Medulla oblongata (tissue), 1 donor: Measurements from ENCODE around the gene CPA2.
A peak's percentile ranks its signal among the peaks of the same experiment; 100 is the strongest.

Experiments used
- DNase-seq: peaks from one replicate; pipeline ENCODE4 v3.0.0-alpha.2; 2015; ENCODE audit errors: extremely low spot score

Gene CPA2

GRCh38 chr7:130254555-130254954 lies 12.1 kb upstream of the CPA2 start:
- no peak for DNase-seq

- DNase-seq: no peak
These were observed 10.0 kb upstream of the CPA2 start for GRCh38 chr7:130256704-130257103.

GRCh38 chr7:130258494-130259078 lies 8.1 kb upstream of the CPA2 start:
- no peak for DNase-seq

GRCh38 chr7:130262448-130262847 lies 4.2 kb upstream of the CPA2 start:
- peak; percentile 45 for DNase-seq

GRCh38 chr7:130263130-130263529 lies 3.5 kb upstream of the CPA2 start:
- DNase-seq: no peak

GRCh38 chr7:130266961-130267321 lies 278 bp downstream of the CPA2 start:
- DNase-seq: no peak

- DNase-seq: no peak
These were observed 2.0 kb downstream of the CPA2 start for GRCh38 chr7:130268463-130269317.

- no peak for DNase-seq
These were observed 2.6 kb downstream of the CPA2 start for GRCh38 chr7:130269318-130269694.

GRCh38 chr7:130270947-130271800 lies 4.5 kb downstream of the CPA2 start:
- DNase-seq: no peak

- DNase-seq: peak; percentile 40
These were observed 5.9 kb downstream of the CPA2 start for GRCh38 chr7:130272381-130273080.

GRCh38 chr7:130273081-130273932 lies 6.6 kb downstream of the CPA2 start:
- DNase-seq: peak; percentile 69

GRCh38 chr7:130273933-130274255 lies 7.2 kb downstream of the CPA2 start:
- DNase-seq: peak; percentile 31

- no peak for DNase-seq
These were observed 7.6 kb downstream of the CPA2 start for GRCh38 chr7:130274296-130274695.

GRCh38 chr7:130274983-130275591 lies 8.4 kb downstream of the CPA2 start:
- no peak for DNase-seq

- no peak for DNase-seq
These were observed 9.2 kb downstream of the CPA2 start for GRCh38 chr7:130275826-130276297.

GRCh38 chr7:130276796-130277762 lies 10.4 kb downstream of the CPA2 start:
- no peak for DNase-seq

- peak; percentile 87 for DNase-seq
These were observed 11.3 kb downstream of the CPA2 start for GRCh38 chr7:130277763-130278643.

- DNase-seq: no peak
These were observed 12.2 kb downstream of the CPA2 start for GRCh38 chr7:130278860-130279259.
